H1 (cell line): Measurements from ENCODE around the gene MNX1. TPM values are rescaled to one million over a fixed set of nuclear protein-coding genes. Genes with fewer than 3 reads are reported as not detected.

ENCODE experiments used
- CTCF ChIA-PET: fragments of 300-600 bp; sonication (Branson Sonifier 250); formaldehyde crosslinking; loops from one replicate; lab custom pipeline; 2021; ENCODE audit not compliant: partially characterized antibody; lab: Charles Lee
- POLR2A ChIA-PET: fragments of 300-600 bp; sonication (Branson Sonifier 250); formaldehyde crosslinking; loops from one replicate; lab custom pipeline; 2021; ENCODE audit warnings: inconsistent platforms; ENCODE audit not compliant: partially characterized antibody; lab: Charles Lee
- DNase-seq, 2 experiments: peaks; one replicate each; pipeline versions ENCODE4 v3.0.0 to v3.0.0-alpha.2; 2010 to 2022; ENCODE audit warnings: low spot score in 2 of 2, low read depth in 1 of 2, mixed read lengths in 1 of 2
- FAIRE-seq: peaks from 2 replicates; lab custom pipeline; 2011; peaks lifted over from hg19 to GRCh38; lab: Jason Lieb, UNC
- H2AFZ ChIP-seq: 2 replicates; pipeline ENCODE4 v1.8.1; 2012; ENCODE audit warnings: low read length, inconsistent platforms
- H2AK5ac ChIP-seq: 2 replicates; pipeline ENCODE4 v1.6.1; 2013; ENCODE audit warnings: low read depth, low read length
- H2BK120ac ChIP-seq: replicated peaks from 2 replicates; pipeline ENCODE3; 2013; ENCODE audit warnings: low read depth, low read length, inconsistent platforms
- H2BK12ac ChIP-seq: 2 replicates; pipeline ENCODE4 v1.6.1; 2013; ENCODE audit warnings: low read depth, low read length
- H2BK15ac ChIP-seq: 2 replicates; pipeline ENCODE4 v1.6.1; 2013; ENCODE audit warnings: low read length
- H2BK20ac ChIP-seq: 2 replicates; pipeline ENCODE4 v1.6.1; 2013; ENCODE audit warnings: low read length
- H2BK5ac ChIP-seq: 2 replicates; pipeline ENCODE4 v1.6.1; 2013; ENCODE audit warnings: low read depth, low read length
- H3K14ac ChIP-seq: 2 replicates; pipeline ENCODE4 v1.6.1; 2013; ENCODE audit warnings: inconsistent platforms; ENCODE audit not compliant: insufficient read length
- H3K18ac ChIP-seq: 2 replicates; pipeline ENCODE4 v1.6.1; 2013; ENCODE audit warnings: low read length; ENCODE audit errors: extremely low read depth
- H3K23ac ChIP-seq: 2 replicates; pipeline ENCODE4 v1.6.1; 2013; ENCODE audit warnings: inconsistent platforms; ENCODE audit not compliant: insufficient read length
- H3K23me2 ChIP-seq: 2 replicates; pipeline ENCODE4 v1.6.1; 2013; ENCODE audit warnings: low read depth, low read length
- H3K27ac ChIP-seq: 2 replicates; pipeline ENCODE4 v1.6.1; 2011; ENCODE audit warnings: low read depth, low read length, inconsistent platforms
- H3K27me3 ChIP-seq, 4 experiments: replicated peaks in 1 of 4; 1 replicate in 1 of 4; 2 replicates in 3 of 4; pipeline versions ENCODE4 v1.6.1 to v1.8.1; 2011 to 2013; ENCODE audit warnings: low read length in 3 of 4, mild to moderate bottlenecking in 3 of 4, inconsistent platforms in 2 of 4, mixed read lengths in 2 of 4, moderate library complexity in 1 of 4; ENCODE audit not compliant: control insufficient read depth in 3 of 4, insufficient read depth in 3 of 4; ENCODE audit errors: extremely low read depth in 1 of 4
- H3K36me3 ChIP-seq, 4 experiments: 2 replicates each; pipeline versions ENCODE4 v1.6.1 to v1.8.1; 2011 to 2013; ENCODE audit warnings: mild to moderate bottlenecking in 4 of 4, low read length in 3 of 4, moderate library complexity in 2 of 4, control low read depth in 1 of 4, inconsistent platforms in 1 of 4; ENCODE audit not compliant: insufficient read depth in 4 of 4, control insufficient read depth in 2 of 4
- H3K4ac ChIP-seq: replicated peaks from 2 replicates; pipeline ENCODE3; 2013; ENCODE audit warnings: low read length, low read depth, mixed read lengths, inconsistent platforms; ENCODE audit not compliant: insufficient read length
- H3K4me1 ChIP-seq, 4 experiments: replicated peaks in 1 of 4; 1 replicate in 1 of 4; 2 replicates in 3 of 4; pipeline versions ENCODE4 v1.6.1 to v1.8.1; 2011 to 2013; ENCODE audit warnings: low read length in 3 of 4, inconsistent platforms in 2 of 4, mixed read lengths in 1 of 4; ENCODE audit not compliant: insufficient read depth in 4 of 4, control insufficient read depth in 3 of 4
- H3K4me2 ChIP-seq, 2 experiments: 2 replicates each; pipeline versions ENCODE4 v1.6.1 to v1.8.1; 2011 to 2013; ENCODE audit warnings: low read depth in 2 of 2, low read length in 2 of 2, control low read depth in 1 of 2, inconsistent platforms in 1 of 2, mild to moderate bottlenecking in 1 of 2; ENCODE audit not compliant: insufficient read depth in 1 of 2
- H3K4me3 ChIP-seq, 4 experiments: fragments of 200-600, 300-600 bp in 1 of 4; sonication (generic), shearing (Covaris generic), sonication (Bioruptor Twin) in 1 of 4; 2 replicates each; pipeline versions ENCODE4 v1.5.1 to v1.8.1; 2011 to 2016; ENCODE audit warnings: low read length in 4 of 4, low read depth in 3 of 4, control low read depth in 2 of 4, inconsistent platforms in 2 of 4, mild to moderate bottlenecking in 2 of 4, mixed read lengths in 1 of 4, moderate library complexity in 1 of 4; ENCODE audit not compliant: insufficient read depth in 2 of 4; ENCODE audit errors: extremely low read depth in 1 of 4
- H3K56ac ChIP-seq: replicated peaks from 2 replicates; pipeline ENCODE3; 2013; ENCODE audit warnings: low read depth, mild to moderate bottlenecking, mixed read lengths, low read length, inconsistent platforms; ENCODE audit not compliant: insufficient read length
- H3K79me1 ChIP-seq: 2 replicates; pipeline ENCODE4 v1.6.1; 2013; ENCODE audit warnings: low read depth, low read length, control low read depth
- H3K79me2 ChIP-seq, 2 experiments: 2 replicates each; pipeline versions ENCODE4 v1.6.1 to v1.8.1; 2012 to 2013; ENCODE audit warnings: low read length in 2 of 2, mild to moderate bottlenecking in 2 of 2, inconsistent platforms in 1 of 2; ENCODE audit not compliant: insufficient read depth in 2 of 2, control insufficient read depth in 1 of 2
- H3K9ac ChIP-seq, 4 experiments: replicated peaks in 1 of 4; 1 replicate in 1 of 4; 2 replicates in 3 of 4; pipeline versions ENCODE4 v1.6.1 to v1.8.1; 2011 to 2013; ENCODE audit warnings: low read depth in 3 of 4, low read length in 3 of 4, control low read depth in 2 of 4, mild to moderate bottlenecking in 2 of 4, moderate library complexity in 2 of 4, inconsistent platforms in 1 of 4; ENCODE audit errors: extremely low read depth in 1 of 4
- H3K9me3 ChIP-seq, 2 experiments: 2 replicates each; pipeline versions ENCODE4 v1.6.1 to v1.8.1; 2012 to 2013; ENCODE audit warnings: mild to moderate bottlenecking in 2 of 2, moderate library complexity in 2 of 2, control low read depth in 1 of 2, inconsistent platforms in 1 of 2, low read depth in 1 of 2, low read length in 1 of 2, mixed read lengths in 1 of 2; ENCODE audit not compliant: insufficient read depth in 2 of 2
- H4K20me1 ChIP-seq, 2 experiments: replicated peaks in 1 of 2; 2 replicates each; pipeline versions ENCODE3 to v1.8.1; 2011 to 2013; ENCODE audit warnings: inconsistent platforms in 2 of 2, low read length in 2 of 2, mild to moderate bottlenecking in 1 of 2; ENCODE audit not compliant: insufficient read depth in 2 of 2, control insufficient read depth in 1 of 2
- H4K5ac ChIP-seq: 2 replicates; pipeline ENCODE4 v1.6.1; 2013; ENCODE audit warnings: low read length, low read depth, mixed read lengths, inconsistent platforms; ENCODE audit not compliant: insufficient read length
- H4K8ac ChIP-seq: 2 replicates; pipeline ENCODE4 v1.8.0; 2013; ENCODE audit warnings: mild to moderate bottlenecking, moderate library complexity, low read length, inconsistent platforms; ENCODE audit not compliant: insufficient read depth; ENCODE audit errors: extremely low read depth
- H4K91ac ChIP-seq: replicated peaks from 2 replicates; pipeline ENCODE3; 2013; ENCODE audit warnings: low read length, mixed read lengths, inconsistent platforms; ENCODE audit not compliant: insufficient read length
- CBX5 ChIP-seq: fragments of 300-800, 300-1000 bp; sonication (generic); IDR thresholded peaks from 2 replicates; pipeline ENCODE4 v1.7.1; 2016; ENCODE audit warnings: antibody characterized with exemption, low read length, low read depth
- CREB1 ChIP-seq: IDR thresholded peaks from 2 replicates; pipeline ENCODE4 v1.6.1; 2012; ENCODE audit warnings: inconsistent platforms
- E2F6 ChIP-seq: IDR thresholded peaks from 2 replicates; pipeline ENCODE4 v1.6.1; 2012; ENCODE audit warnings: inconsistent platforms
- GTF2F1 ChIP-seq: IDR thresholded peaks from 2 replicates; pipeline ENCODE4 v1.6.1; 2012; ENCODE audit warnings: low read depth, low read length, improper control_type of control experiment, borderline replicate concordance
- JUND ChIP-seq: IDR thresholded peaks from 2 replicates; pipeline ENCODE4 v1.6.1; 2011; ENCODE audit warnings: mild to moderate bottlenecking, improper control_type of control experiment, low read length
- RNF2 ChIP-seq: fragments of 200-900, 300-1000 bp; sonication (generic); IDR thresholded peaks from 2 replicates; pipeline ENCODE4 v1.7.1; 2016; ENCODE audit warnings: borderline replicate concordance, low read depth, mild to moderate bottlenecking, antibody characterized with exemption, low read length; ENCODE audit not compliant: poor library complexity, severe bottlenecking; ENCODE audit errors: missing control alignments
- RXRA ChIP-seq: IDR thresholded peaks from 2 replicates; pipeline ENCODE4 v1.6.1; 2011; ENCODE audit warnings: low read depth, mild to moderate bottlenecking, low read length, moderate library complexity; ENCODE audit not compliant: insufficient read depth
- SP2 ChIP-seq: IDR thresholded peaks from 2 replicates; pipeline ENCODE4 v1.6.1; 2012; ENCODE audit warnings: mild to moderate bottlenecking, low read length, inconsistent platforms
- TEAD4 ChIP-seq: IDR thresholded peaks from 2 replicates; pipeline ENCODE4 v1.6.1; 2012; ENCODE audit warnings: low read depth, low read length, inconsistent platforms, mixed read lengths
- USF2 ChIP-seq: IDR thresholded peaks from 2 replicates; pipeline ENCODE4 v1.6.1; 2011; ENCODE audit warnings: low read length, improper control_type of control experiment
- YY1 ChIP-seq: IDR thresholded peaks from 2 replicates; pipeline ENCODE4 v1.6.1; 2011; ENCODE audit warnings: low read depth, mild to moderate bottlenecking, low read length
- WGBS, 2 experiments: shearing (Covaris generic) in 1 of 2; methylation state at CpG; one replicate each; pipeline versions ENCODE4 v1.1.6 to v1.1.7; 2013 to 2015; ENCODE audit warnings: low lambda C conversion rate in 2 of 2, mixed read lengths in 2 of 2, inconsistent platforms in 1 of 2, low coverage in 1 of 2, missing lambda C conversion rate in 1 of 2; ENCODE audit not compliant: insufficient replicate concordance in 2 of 2, insufficient coverage in 1 of 2, insufficient read length in 1 of 2; ENCODE audit errors: extremely low coverage in 1 of 2, missing lambda C conversion rate in 1 of 2; 5-methylcytosine and 5-hydroxymethylcytosine counted together
- polyA plus RNA-seq, 7 experiments: library from polyadenylated mRNA; depleted of rRNA in 3 of 7; stranded (reverse) in 5 of 7; unstranded in 2 of 7; fragments of >200 nt in 5 of 7; fragments of 200-250 nt in 2 of 7; gene quantifications; 1 replicate in 5 of 7; 2 replicates in 1 of 7; 4 replicates in 1 of 7; pipeline versions ENCODE4 v1.2.1 to v1.2.3, GENCODE V29; 2011 to 2013; ENCODE audit warnings: missing spikeins in 2 of 7, mixed read lengths in 2 of 7
- total RNA-seq: library from RNA; stranded (reverse); fragmentation: NEBNext Ultra II Directional; extraction: Animal tissue kit (Norgen Biotek cat#: 25700); gene quantifications from 2 replicates; pipeline ENCODE4 v1.2.1, GENCODE V29; 2021

MNX1 gene
- total and polyA plus RNA-seq, 2 of the 8 experiments (the other 6 are each of a cell fraction or from before 2014, with no cell fraction given), result 0.39 TPM; not detected in 1

GRCh38 chr7:157028199-157028903, 17.9 kb upstream of the MNX1 start:
- ChIA-PET CTCF (interaction anchor here (0.9 to 1.1 kb wide), 2 partner anchors 10 to 12 kb away, joined by 3 read pairs; no protein-coding TSS in a partner anchor), POLR2A (interaction anchor here (1.1 to 1.7 kb wide), 2 partner anchors 10 to 12 kb away, joined by 3 to 4 read pairs; no protein-coding TSS in a partner anchor)
- H4K91ac ChIP-seq, result no peak overlapping the region
- no peak for TF ChIP-seq SP2
- no peak for TF ChIP-seq USF2
- TF ChIP-seq E2F6, result no peak
- no peak for TF ChIP-seq CREB1
- no peak for TF ChIP-seq YY1
- no peak for TF ChIP-seq TEAD4
- no peak for TF ChIP-seq RXRA
- no peak for TF ChIP-seq JUND
- TF ChIP-seq GTF2F1, result no peak
- TF ChIP-seq CBX5, result no peak
- no peak for TF ChIP-seq RNF2

More at GRCh38 chr7:157028199-157028903, 17.9 kb upstream of the MNX1 start:
- H2AK5ac ChIP-seq, result no peak overlapping the region
- H4K8ac ChIP-seq, result no peak overlapping the region
- no peaks in the 10 kb centered on the region for H3K79me2 ChIP-seq
- no peak overlapping the region for H2BK120ac ChIP-seq
- no peak overlapping the region for H2BK15ac ChIP-seq
- H3K23ac ChIP-seq, result no peak overlapping the region
- peaks cover 0 to 2% of the 10 kb centered on the region in 2 experiments for H4K20me1 ChIP-seq
- no peaks in the 10 kb centered on the region for H3K9me3 ChIP-seq
- H3K4ac ChIP-seq, result no peak overlapping the region
- no peak overlapping the region for H3K4me3 ChIP-seq
- no peak overlapping the region for H4K5ac ChIP-seq
- no peak overlapping the region for H3K18ac ChIP-seq
- H2BK5ac ChIP-seq, result no peak overlapping the region
- no peak overlapping the region for H3K9ac ChIP-seq
- H2AFZ ChIP-seq, result no peak overlapping the region
- H3K27ac ChIP-seq, result no peak overlapping the region; the same call in 1 of the 2 replicates
- H3K56ac ChIP-seq, result no peak overlapping the region
- H3K14ac ChIP-seq, result no peak overlapping the region
- no peak overlapping the region for H2BK12ac ChIP-seq
- no peaks in the 10 kb centered on the region for H3K23me2 ChIP-seq
- H3K27me3 ChIP-seq, result peaks cover 17 to 42% (median 24%) of the 10 kb centered on the region in 4 experiments
- no peak overlapping the region for H2BK20ac ChIP-seq
- H3K36me3 ChIP-seq, result no peaks in the 10 kb centered on the region
- DNase-seq, result peak in 1 of 2 experiments; percentile 31
- FAIRE-seq, result no peak
- no peaks in the 10 kb centered on the region for H3K79me1 ChIP-seq
- WGBS, 2 experiments, result 83% methylated on average over 16 of the region's 16 CpGs; no CpG with 5 or more reads in 1 of the 2 experiments
- no peak overlapping the region for H3K4me2 ChIP-seq
- H3K4me1 ChIP-seq, result 0 out of 7 replicates have a peak, but pooled peaks cover 0 to 3% (median 0%) of the 10 kb centered on the region in 4 experiments
